ENCODE measurements around the gene AQR.
A peak's percentile ranks its signal among the peaks of the same experiment; 100 is the strongest.
"Not testable (repeated sequence)": the region's sequence is repeated elsewhere in the genome, so short reads cannot be mapped to it uniquely, and the experiment has no call there.

Gene AQR
- total RNA-seq: 128 reads per million, percentile 87 among the genes with 10 or more reads in this experiment

GRCh38 chr15:34969340-34970097, at the start of gene AQR:
AQR (minus strand) TSS chr15:34969742; CDS start chr15:34969613, 129 bp downstream.
- DNase-seq: peak; percentile 91

- DNase-seq: no peak
These were observed 44.7 kb upstream of the AQR start for GRCh38 chr15:35014241-35014640.

GRCh38 chr15:35013370-35013769, 43.8 kb upstream of the AQR start:
- DNase-seq: no peak

- DNase-seq: no peak
These were observed 37.9 kb upstream of the AQR start for GRCh38 chr15:35007397-35007796.

GRCh38 chr15:35005933-35006332, 36.4 kb upstream of the AQR start:
- DNase-seq: no peak

GRCh38 chr15:35003928-35004327, 34.4 kb upstream of the AQR start:
- DNase-seq: no peak

- DNase-seq: no peak
These were observed 31.0 kb upstream of the AQR start for GRCh38 chr15:35000511-35000910.

- no peak for DNase-seq
These were observed 30.4 kb upstream of the AQR start for GRCh38 chr15:34999906-35000305.

- no peak for DNase-seq
These were observed 25.4 kb upstream of the AQR start for GRCh38 chr15:34994925-34995324.

GRCh38 chr15:34993877-34994276, 24.3 kb upstream of the AQR start:
- DNase-seq: no peak

GRCh38 chr15:34993412-34993811, 23.9 kb upstream of the AQR start:
- no peak for DNase-seq

GRCh38 chr15:34988027-34988902, 18.7 kb upstream of the AQR start, which contains the start of gene ZNF770:
ZNF770 (minus strand) TSS chr15:34988287; CDS start chr15:34983434, 4,853 bp downstream.
- peak; percentile 70 for DNase-seq

GRCh38 chr15:34987609-34988026, 18.1 kb upstream of the AQR start:
- no peak for DNase-seq

- no peak for DNase-seq
These were observed 17.4 kb upstream of the AQR start for GRCh38 chr15:34986771-34987480.

- DNase-seq: no peak
These were observed 16.8 kb upstream of the AQR start for GRCh38 chr15:34986326-34986725.

- DNase-seq: no peak
These were observed 15.5 kb upstream of the AQR start for GRCh38 chr15:34984889-34985630.

- no peak for DNase-seq
These were observed 7.2 kb upstream of the AQR start for GRCh38 chr15:34976743-34977142.

- no peak for DNase-seq
These were observed 6.5 kb upstream of the AQR start for GRCh38 chr15:34976073-34976472.

GRCh38 chr15:34973512-34973911, 4.0 kb upstream of the AQR start:
- no peak for DNase-seq

GRCh38 chr15:34970098-34970643, 629 bp upstream of the AQR start:
- DNase-seq: not testable (repeated sequence)

GRCh38 chr15:34964277-34964676, 5.3 kb downstream of the AQR start:
- no peak for DNase-seq

- no peak for DNase-seq
These were observed 15.7 kb downstream of the AQR start for GRCh38 chr15:34953851-34954250.

Data from effector CD4-positive, alpha-beta T cell (primary cell).